Measurements from ENCODE around the gene PXK. TPM values are rescaled to one million over a fixed set of nuclear protein-coding genes. Genes with fewer than 3 reads are reported as not detected.

Gene PXK
- total RNA-seq, 1 donor from 2014 or later: 29.8 TPM

- DNase-seq: no peak
- no peak for TF ChIP-seq CTCF (IDR thresholded peaks at IDR 0.05)
- H3K27ac ChIP-seq: no peak overlapping the region
- H3K9me3 ChIP-seq: no peaks in the 10 kb centered on the region
- intact Hi-C loops (cut with DNase I): no loop called here
- peaks cover 17% of the 10 kb centered on the region for H3K4me1 ChIP-seq
- no peak for ATAC-seq
- H3K36me3 ChIP-seq: peaks cover 9% of the 10 kb centered on the region
- no peaks in the 10 kb centered on the region for H3K27me3 ChIP-seq
- no peak overlapping the region for H3K4me3 ChIP-seq
These were observed 19.9 kb downstream of the PXK start for GRCh38 chr3:58352626-58353025.

- Histone ChIP-seq H3K36me3 (no peaks in the 10 kb centered on the region), H3K4me1 (peaks cover 17% of the 10 kb centered on the region), H3K27me3 (no peaks in the 10 kb centered on the region), H3K4me3 (no peak overlapping the region), H3K9me3 (no peaks in the 10 kb centered on the region), H3K27ac (no peak overlapping the region)
- intact Hi-C loops (cut with DNase I): no loop called here
- DNase-seq (no peak), ATAC-seq (peak; percentile 47)
- TF ChIP-seq CTCF (IDR thresholded peaks at IDR 0.05): no peak
These were observed 21.2 kb downstream of the PXK start for GRCh38 chr3:58353722-58354553.

GRCh38 chr3:58355179-58355578, 22.5 kb downstream of the PXK start:
- intact Hi-C loops (cut with DNase I): no loop called here
- no peaks in the 10 kb centered on the region for H3K9me3 ChIP-seq
- H3K36me3 ChIP-seq: no peaks in the 10 kb centered on the region
- peaks cover 16% of the 10 kb centered on the region for H3K4me1 ChIP-seq
- TF ChIP-seq CTCF (IDR thresholded peaks at IDR 0.05): no peak
- DNase-seq (no peak), ATAC-seq (peak; percentile 34)
- H3K27ac ChIP-seq: no peak overlapping the region
- H3K27me3 ChIP-seq: no peaks in the 10 kb centered on the region
- no peak overlapping the region for H3K4me3 ChIP-seq

GRCh38 chr3:58356054-58356453, 23.4 kb downstream of the PXK start:
- H3K36me3 ChIP-seq: no peaks in the 10 kb centered on the region
- H3K27me3 ChIP-seq: no peaks in the 10 kb centered on the region
- H3K4me1 ChIP-seq: peaks cover 10% of the 10 kb centered on the region
- DNase-seq: no peak
- intact Hi-C loops (cut with DNase I): no loop called here
- no peak for TF ChIP-seq CTCF (IDR thresholded peaks at IDR 0.05)
- peak; percentile 58 for ATAC-seq
- no peaks in the 10 kb centered on the region for H3K9me3 ChIP-seq
- no peak overlapping the region for H3K27ac ChIP-seq
- H3K4me3 ChIP-seq: no peak overlapping the region

- no peak for TF ChIP-seq CTCF (IDR thresholded peaks at IDR 0.05)
- Histone ChIP-seq H3K27ac (no peak overlapping the region), H3K9me3 (no peaks in the 10 kb centered on the region), H3K4me3 (no peak overlapping the region), H3K4me1 (peaks cover 10% of the 10 kb centered on the region), H3K36me3 (no peaks in the 10 kb centered on the region), H3K27me3 (no peaks in the 10 kb centered on the region)
- intact Hi-C loops (cut with DNase I): no loop called here
- no peak for ATAC-seq
- no peak for DNase-seq
These were observed 24.7 kb downstream of the PXK start for GRCh38 chr3:58357402-58357801.

Measured in upper lobe of right lung (tissue), 1 donor.